SK-N-SH (cell line): Measurements from ENCODE around the gene RBM4B. TPM values are rescaled to one million over a fixed set of nuclear protein-coding genes. Genes with fewer than 3 reads are reported as not detected.
A peak's percentile ranks its signal among the peaks of the same experiment; 100 is the strongest.

ENCODE experiments used
- CTCF ChIA-PET: fragments of 300-600, 350-600 bp; formaldehyde crosslinking; extraction: SDS; loops from one replicate; lab custom pipeline; 2021; lab: Yijun Ruan, JAX
- POLR2A ChIA-PET: fragments of 350-600 bp; sonication (Branson Sonifier 250); formaldehyde crosslinking; extraction: SDS; loops from one replicate; lab custom pipeline; 2020; ENCODE audit warnings: antibody characterized with exemption, inconsistent platforms; lab: Yijun Ruan, JAX
- DNase-seq: peaks from one replicate; pipeline ENCODE4 v3.0.0; 2012
- H2AFZ ChIP-seq: fragments of 200-600 bp; sonication (generic); 2 replicates; pipeline ENCODE4 v1.8.1; 2016; ENCODE audit warnings: antibody characterized with exemption, mild to moderate bottlenecking, low read depth
- H3F3A ChIP-seq: fragments of 200-600 bp; sonication (generic); replicated peaks from 2 replicates; pipeline ENCODE3; 2016; ENCODE audit warnings: antibody characterized with exemption, mild to moderate bottlenecking; ENCODE audit not compliant: insufficient read depth
- H3K27ac ChIP-seq, 2 experiments: fragments of 200-500 bp in 1 of 2; fragments of 200-600 bp in 1 of 2; sonication (Bioruptor generic) in 1 of 2; sonication (generic), shearing (Covaris generic) in 1 of 2; 2 replicates each; pipeline versions ENCODE4 v1.5.1 to v1.6.1; 2014 to 2016; ENCODE audit warnings: low read depth in 2 of 2, inconsistent platforms in 1 of 2, low read length in 1 of 2, mild to moderate bottlenecking in 1 of 2, mixed read lengths in 1 of 2
- H3K27me3 ChIP-seq: fragments of 200-600 bp; sonication (generic), shearing (Covaris generic); 2 replicates; pipeline ENCODE4 v1.6.1; 2016; ENCODE audit warnings: mixed run types; ENCODE audit not compliant: insufficient read depth
- H3K36me3 ChIP-seq, 2 experiments: fragments of 200-500 bp in 1 of 2; fragments of 200-600 bp in 1 of 2; sonication (Bioruptor generic) in 1 of 2; sonication (generic) in 1 of 2; replicated peaks in 1 of 2; 2 replicates each; pipeline versions ENCODE3 to v1.5.1; 2014 to 2016; ENCODE audit warnings: low read length in 1 of 2, mild to moderate bottlenecking in 1 of 2; ENCODE audit not compliant: insufficient read depth in 2 of 2, control insufficient read depth in 1 of 2
- H3K4me1 ChIP-seq, 2 experiments: fragments of 200-500 bp in 1 of 2; fragments of 200-600 bp in 1 of 2; sonication (Bioruptor generic) in 1 of 2; sonication (generic), shearing (Covaris generic) in 1 of 2; 2 replicates each; pipeline versions ENCODE4 v1.5.1 to v1.6.1; 2014 to 2016; ENCODE audit warnings: low read depth in 1 of 2, low read length in 1 of 2, mixed run types in 1 of 2; ENCODE audit not compliant: insufficient read depth in 2 of 2, control insufficient read depth in 1 of 2
- H3K4me2 ChIP-seq: fragments of 200-600 bp; sonication (generic), shearing (Covaris generic); 2 replicates; pipeline ENCODE4 v1.6.1; 2017; ENCODE audit warnings: mixed run types
- H3K4me3 ChIP-seq, 2 experiments: fragments of 200-500 bp in 1 of 2; fragments of 200-600 bp in 1 of 2; sonication (Bioruptor generic) in 1 of 2; sonication (generic), shearing (Covaris generic) in 1 of 2; 2 replicates each; pipeline versions ENCODE4 v1.5.1 to v1.8.1; 2014 to 2016; ENCODE audit warnings: low read depth in 2 of 2, inconsistent platforms in 1 of 2, low read length in 1 of 2, mild to moderate bottlenecking in 1 of 2, mixed read lengths in 1 of 2, moderate library complexity in 1 of 2
- H3K79me2 ChIP-seq: fragments of 200-600 bp; sonication (generic); 2 replicates; pipeline ENCODE4 v1.8.1; 2017; ENCODE audit warnings: mild to moderate bottlenecking; ENCODE audit not compliant: insufficient read depth
- H3K9ac ChIP-seq: fragments of 200-600 bp; sonication (generic); 2 replicates; pipeline ENCODE4 v1.6.1; 2017; ENCODE audit warnings: mixed run types
- H3K9me2 ChIP-seq: fragments of 200-600 bp; sonication (generic); 2 replicates; pipeline ENCODE4 v1.6.1; 2017; ENCODE audit warnings: mixed run types
- H3K9me3 ChIP-seq: fragments of 200-600 bp; sonication (generic); 2 replicates; pipeline ENCODE4 v1.6.1; 2017; ENCODE audit warnings: mixed run types, mild to moderate bottlenecking, moderate library complexity
- H4K20me1 ChIP-seq: fragments of 200-600 bp; sonication (generic); 2 replicates; pipeline ENCODE4 v1.6.1; 2017; ENCODE audit warnings: mild to moderate bottlenecking, mixed run types; ENCODE audit not compliant: insufficient read depth
- CTCF ChIP-seq: fragments of 200-600 bp; sonication (generic); IDR thresholded peaks from 2 replicates; pipeline ENCODE4 v1.6.1; 2017; ENCODE audit warnings: antibody characterized with exemption, mild to moderate bottlenecking, moderate library complexity
- FOSL2 ChIP-seq: IDR thresholded peaks from 2 replicates; pipeline ENCODE4 v1.4.0; 2012; ENCODE audit warnings: low read depth, mild to moderate bottlenecking, moderate library complexity, borderline replicate concordance
- GABPA ChIP-seq: IDR thresholded peaks from 2 replicates; pipeline ENCODE4 v1.4.0; 2012; ENCODE audit warnings: low read depth, mild to moderate bottlenecking
- IRF3 ChIP-seq: fragments of 150-350 bp; IDR thresholded peaks from 2 replicates; pipeline ENCODE4 v1.6.1; 2016; ENCODE audit warnings: mild to moderate bottlenecking, low read depth, low read length
- MEF2A ChIP-seq: IDR thresholded peaks from 2 replicates; pipeline ENCODE4 v1.4.0; 2012; ENCODE audit warnings: low read depth, borderline replicate concordance
- RXRA ChIP-seq: IDR thresholded peaks from 2 replicates; pipeline ENCODE4 v1.4.0; 2012; ENCODE audit warnings: low read depth, mild to moderate bottlenecking, borderline replicate concordance
- SIN3A ChIP-seq: IDR thresholded peaks from 2 replicates; pipeline ENCODE4 v1.6.1; 2012; ENCODE audit warnings: low read depth, mild to moderate bottlenecking, low read length, moderate library complexity, borderline replicate concordance
- USF1 ChIP-seq: IDR thresholded peaks from 2 replicates; pipeline ENCODE4 v1.4.0; 2012; ENCODE audit warnings: low read depth, borderline replicate concordance
- WGBS: methylation state at CpG from one replicate; pipeline ENCODE4 v1.1.6; 2017; ENCODE audit warnings: low lambda C conversion rate; 5-methylcytosine and 5-hydroxymethylcytosine counted together
- polyA plus RNA-seq, 3 experiments: library from polyadenylated mRNA; depleted of rRNA; stranded (reverse); fragments of >200 nt; gene quantifications; 2 replicates each; pipeline ENCODE4 v1.2.3, GENCODE V29; 2012
- TF ChIP-seq, protein P1 (sequence below): IDR thresholded peaks from 2 replicates; pipeline ENCODE4 v1.6.1; 2012; ENCODE audit warnings: mild to moderate bottlenecking, low read depth, low read length, moderate library complexity
- TF ChIP-seq, protein P2 (sequence below): IDR thresholded peaks from 2 replicates; pipeline ENCODE4 v1.4.0; 2012; ENCODE audit warnings: low read depth

RBM4B gene
- polyA plus RNA-seq, 1 of the 3 experiments (the other 2 are of a cell fraction), result 31.1 TPM

DNA sequence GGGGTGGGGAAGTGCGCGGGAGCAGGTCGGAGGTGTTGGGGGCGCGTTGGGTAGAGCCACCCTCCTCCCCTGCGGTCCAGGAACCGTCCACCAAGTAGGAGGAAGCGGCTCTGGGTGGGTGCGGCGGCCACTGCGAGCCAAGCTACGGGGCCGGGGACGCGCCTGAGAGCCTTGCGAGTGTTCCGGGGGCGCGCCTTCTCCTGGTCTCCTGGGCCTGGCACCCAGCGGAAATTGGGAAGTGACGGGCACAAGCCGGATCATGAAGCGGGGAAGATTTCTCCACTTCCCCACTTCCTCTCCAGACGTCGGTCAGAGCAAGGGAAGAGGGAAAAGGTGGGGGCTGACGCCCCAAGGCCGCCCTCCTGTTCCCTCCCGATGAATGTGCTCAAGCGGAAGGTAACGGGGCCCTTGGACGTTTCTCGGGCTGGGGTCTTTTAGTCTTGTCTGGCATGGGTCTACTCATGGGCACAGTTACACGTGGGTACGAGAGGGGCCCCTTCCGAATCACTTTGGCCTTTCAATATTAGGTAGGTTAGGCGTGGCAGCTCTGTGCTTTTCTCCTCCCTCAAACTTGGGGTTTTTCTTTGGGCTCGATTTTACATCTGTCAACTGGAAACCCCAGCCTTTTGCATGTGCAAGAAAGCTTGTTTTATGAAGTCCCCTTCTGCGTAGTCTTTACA lies 60.4 kb downstream of the RBM4B start:
- Histone ChIP-seq H3F3A (peaks cover 9% of the 10 kb centered on the region), H3K4me1 (peaks cover 8 to 11% of the 10 kb centered on the region in 2 experiments; a peak in 3 of 4 replicates), H3K9ac (peak overlapping the region; percentile 86), H3K27ac (peak overlapping the region; percentile 87 to 91; a peak in 3 of 4 replicates), H3K27me3 (no peaks in the 10 kb centered on the region), H3K4me3 (peak overlapping the region; percentile 73 to 75), H3K79me2 (peaks cover 71% of the 10 kb centered on the region), H3K9me3 (no peaks in the 10 kb centered on the region), H3K4me2 (peak overlapping the region; percentile 90), H3K9me2 (no peaks in the 10 kb centered on the region), H4K20me1 (peaks cover 55% of the 10 kb centered on the region), H3K36me3 (peaks cover 4 to 13% of the 10 kb centered on the region in 2 experiments), H2AFZ (no peak overlapping the region)
- CTCF ChIA-PET, result interaction anchor here (0.7 to 2.3 kb wide), 4 partner anchors 20 to 61 kb away, joined by 3 to 8 read pairs (median 3); partner anchors contain the start of genes CCDC87, CCS and RBM4B
- POLR2A ChIA-PET, result interaction anchor here (0.9 to 2.5 kb wide), 10 partner anchors 7 to 226 kb away, joined by 3 to 18 read pairs (median 4); partner anchors contain the start of genes CCDC87, CCS, RBM4 and RBM4B
- 1% methylated on average over 14 of the region's 38 CpGs for WGBS
- no peak for DNase-seq
- TF ChIP-seq CTCF (no peak), SIN3A (peak; percentile 14; the same call in 1 of the 2 replicates), GABPA (peak; percentile 30; the same call in 1 of the 2 replicates)

- Histone ChIP-seq H3K27ac (peak within 1 kb of the TSS; percentile 87 to 91), H3K9me3 (no peaks in the 10 kb centered on the region), H3K27me3 (no peaks in the 10 kb centered on the region), H3K4me3 (peak within 1 kb of the TSS; percentile 73 to 75), H2AFZ (peak within 1 kb of the TSS; percentile 52; the same call in 1 of the 2 replicates), H3K4me1 (peaks cover 8 to 11% of the 10 kb centered on the region in 2 experiments; a peak in 3 of 4 replicates), H3F3A (peaks cover 9% of the 10 kb centered on the region), H3K79me2 (peaks cover 63% of the 10 kb centered on the region), H4K20me1 (peaks cover 48% of the 10 kb centered on the region), H3K9me2 (no peaks in the 10 kb centered on the region), H3K36me3 (peaks cover 4 to 8% of the 10 kb centered on the region in 2 experiments), H3K9ac (peak within 1 kb of the TSS; percentile 86), H3K4me2 (peak within 1 kb of the TSS; percentile 90)
- ChIA-PET CTCF (interaction anchor here (0.7 to 2.3 kb wide), 3 partner anchors 24 to 62 kb away, joined by 3 to 8 read pairs (median 3); partner anchors contain the start of genes CCDC87, CCS and RBM4B), POLR2A (interaction anchor here (0.9 to 2.5 kb wide), 10 partner anchors 8 to 227 kb away, joined by 3 to 18 read pairs (median 4); partner anchors contain the start of genes CCDC87, CCS, RBM4 and RBM4B)
- peak; percentile 99 for DNase-seq
- WGBS, result under 1% methylated on average over 29 of the region's 90 CpGs
- TF ChIP-seq GABPA (no peak; the same call in 1 of the 2 replicates), CTCF (no peak), RXRA (no peak), USF1 (no peak), IRF3 (peak; percentile 83), MEF2A (no peak), FOSL2 (no peak)
- TF ChIP-seq, protein P1, sequence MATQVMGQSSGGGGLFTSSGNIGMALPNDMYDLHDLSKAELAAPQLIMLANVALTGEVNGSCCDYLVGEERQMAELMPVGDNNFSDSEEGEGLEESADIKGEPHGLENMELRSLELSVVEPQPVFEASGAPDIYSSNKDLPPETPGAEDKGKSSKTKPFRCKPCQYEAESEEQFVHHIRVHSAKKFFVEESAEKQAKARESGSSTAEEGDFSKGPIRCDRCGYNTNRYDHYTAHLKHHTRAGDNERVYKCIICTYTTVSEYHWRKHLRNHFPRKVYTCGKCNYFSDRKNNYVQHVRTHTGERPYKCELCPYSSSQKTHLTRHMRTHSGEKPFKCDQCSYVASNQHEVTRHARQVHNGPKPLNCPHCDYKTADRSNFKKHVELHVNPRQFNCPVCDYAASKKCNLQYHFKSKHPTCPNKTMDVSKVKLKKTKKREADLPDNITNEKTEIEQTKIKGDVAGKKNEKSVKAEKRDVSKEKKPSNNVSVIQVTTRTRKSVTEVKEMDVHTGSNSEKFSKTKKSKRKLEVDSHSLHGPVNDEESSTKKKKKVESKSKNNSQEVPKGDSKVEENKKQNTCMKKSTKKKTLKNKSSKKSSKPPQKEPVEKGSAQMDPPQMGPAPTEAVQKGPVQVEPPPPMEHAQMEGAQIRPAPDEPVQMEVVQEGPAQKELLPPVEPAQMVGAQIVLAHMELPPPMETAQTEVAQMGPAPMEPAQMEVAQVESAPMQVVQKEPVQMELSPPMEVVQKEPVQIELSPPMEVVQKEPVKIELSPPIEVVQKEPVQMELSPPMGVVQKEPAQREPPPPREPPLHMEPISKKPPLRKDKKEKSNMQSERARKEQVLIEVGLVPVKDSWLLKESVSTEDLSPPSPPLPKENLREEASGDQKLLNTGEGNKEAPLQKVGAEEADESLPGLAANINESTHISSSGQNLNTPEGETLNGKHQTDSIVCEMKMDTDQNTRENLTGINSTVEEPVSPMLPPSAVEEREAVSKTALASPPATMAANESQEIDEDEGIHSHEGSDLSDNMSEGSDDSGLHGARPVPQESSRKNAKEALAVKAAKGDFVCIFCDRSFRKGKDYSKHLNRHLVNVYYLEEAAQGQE, result peak; percentile 53; the same call in 1 of the 2 replicates
- TF ChIP-seq, protein P2, sequence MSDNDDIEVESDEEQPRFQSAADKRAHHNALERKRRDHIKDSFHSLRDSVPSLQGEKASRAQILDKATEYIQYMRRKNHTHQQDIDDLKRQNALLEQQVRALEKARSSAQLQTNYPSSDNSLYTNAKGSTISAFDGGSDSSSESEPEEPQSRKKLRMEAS, result peak; percentile 84
Measured at GRCh38 chr11:66616379-66617154, 61.1 kb downstream of the RBM4B start, which contains the start of gene RBM14. RBM14 (plus strand) TSS chr11:66616630; CDS start chr11:66616721, 91 bp downstream.
